Esophagus squamous epithelium (tissue), 4 donors: ENCODE measurements around the gene ITGA11.

Experiments used
- POLR2A ChIP-seq, 4 donors: fragments of 450-650 bp; IDR thresholded peaks; one replicate each; pipeline ENCODE4 v1.6.1; 2017; ENCODE audit warnings: antibody characterized with exemption in 4 of 4, mild to moderate bottlenecking in 4 of 4, moderate library complexity in 3 of 4
- TF ChIP-seq, protein P1 (sequence below), 6 experiments: fragments of 450-650 bp in 4 of 6; fragments of 200-600 bp in 2 of 6; sonication (generic) in 2 of 6; IDR thresholded peaks; one replicate each; pipeline ENCODE4 v1.5.1; 2016 to 2019; ENCODE audit warnings: antibody characterized with exemption in 6 of 6, mild to moderate bottlenecking in 4 of 6, moderate library complexity in 4 of 6

DNA sequence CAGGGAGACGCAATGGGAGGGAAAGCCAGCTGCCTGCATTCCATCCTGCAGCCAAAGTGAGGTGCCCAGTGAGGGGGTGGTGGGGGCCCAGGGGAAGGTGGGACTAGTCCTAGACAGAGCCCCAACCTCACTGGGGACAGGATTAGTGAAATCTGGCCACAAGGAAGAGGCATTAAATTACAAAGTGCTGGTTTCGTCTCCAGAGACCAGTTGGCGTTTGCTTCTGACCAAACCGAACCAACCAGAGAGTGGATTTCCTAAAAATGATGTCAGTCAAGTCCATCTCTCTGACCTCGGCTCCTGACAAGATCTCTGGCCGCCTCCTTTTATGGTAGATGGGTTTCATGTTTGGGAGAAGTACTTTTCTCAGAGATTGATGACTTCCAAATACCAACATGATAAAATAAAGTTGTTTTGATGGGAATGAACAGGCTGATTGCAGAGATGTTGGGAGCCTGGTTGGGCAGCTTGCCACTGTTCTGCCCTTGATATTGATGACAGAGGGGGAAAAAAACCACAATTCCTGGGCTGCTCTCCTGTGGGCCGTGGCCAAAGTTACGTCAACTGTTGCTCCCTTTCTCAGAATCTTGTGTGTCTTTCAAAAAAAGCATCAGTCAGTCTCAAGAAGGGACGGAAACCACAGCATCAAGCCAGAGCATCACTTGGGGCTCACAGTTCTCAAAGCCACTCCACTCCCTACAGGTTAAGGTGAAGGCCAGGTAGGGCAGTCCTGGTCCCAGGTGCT is 24.6 kb downstream of the ITGA11 start:
- TF ChIP-seq, protein P1, sequence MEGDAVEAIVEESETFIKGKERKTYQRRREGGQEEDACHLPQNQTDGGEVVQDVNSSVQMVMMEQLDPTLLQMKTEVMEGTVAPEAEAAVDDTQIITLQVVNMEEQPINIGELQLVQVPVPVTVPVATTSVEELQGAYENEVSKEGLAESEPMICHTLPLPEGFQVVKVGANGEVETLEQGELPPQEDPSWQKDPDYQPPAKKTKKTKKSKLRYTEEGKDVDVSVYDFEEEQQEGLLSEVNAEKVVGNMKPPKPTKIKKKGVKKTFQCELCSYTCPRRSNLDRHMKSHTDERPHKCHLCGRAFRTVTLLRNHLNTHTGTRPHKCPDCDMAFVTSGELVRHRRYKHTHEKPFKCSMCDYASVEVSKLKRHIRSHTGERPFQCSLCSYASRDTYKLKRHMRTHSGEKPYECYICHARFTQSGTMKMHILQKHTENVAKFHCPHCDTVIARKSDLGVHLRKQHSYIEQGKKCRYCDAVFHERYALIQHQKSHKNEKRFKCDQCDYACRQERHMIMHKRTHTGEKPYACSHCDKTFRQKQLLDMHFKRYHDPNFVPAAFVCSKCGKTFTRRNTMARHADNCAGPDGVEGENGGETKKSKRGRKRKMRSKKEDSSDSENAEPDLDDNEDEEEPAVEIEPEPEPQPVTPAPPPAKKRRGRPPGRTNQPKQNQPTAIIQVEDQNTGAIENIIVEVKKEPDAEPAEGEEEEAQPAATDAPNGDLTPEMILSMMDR (IDR thresholded peaks at IDR 0.05): no peak
- TF ChIP-seq POLR2A (IDR thresholded peaks at IDR 0.05): no peak
